Astrocyte of the spinal cord (primary cell): ENCODE measurements around the gene LRFN3.

Experiments used
- DNase-seq: peaks from one replicate; pipeline ENCODE4 v3.0.0; 2011; ENCODE audit warnings: low read depth, low spot score
- H3K4me3 ChIP-seq: 2 replicates; pipeline ENCODE4 v1.5.1; 2011; ENCODE audit warnings: low read depth, mild to moderate bottlenecking, low read length, moderate library complexity
- CTCF ChIP-seq: IDR thresholded peaks from 2 replicates; pipeline ENCODE4 v1.5.1; 2012; ENCODE audit warnings: low read depth, mild to moderate bottlenecking, low read length, inconsistent platforms
- in situ Hi-C: cut with HindIII; loops from 2 replicates; pipeline ENCODE4 v1.10.0; 2017; ENCODE audit warnings: low sequenced_read_pairs

LRFN3 gene

DNA sequence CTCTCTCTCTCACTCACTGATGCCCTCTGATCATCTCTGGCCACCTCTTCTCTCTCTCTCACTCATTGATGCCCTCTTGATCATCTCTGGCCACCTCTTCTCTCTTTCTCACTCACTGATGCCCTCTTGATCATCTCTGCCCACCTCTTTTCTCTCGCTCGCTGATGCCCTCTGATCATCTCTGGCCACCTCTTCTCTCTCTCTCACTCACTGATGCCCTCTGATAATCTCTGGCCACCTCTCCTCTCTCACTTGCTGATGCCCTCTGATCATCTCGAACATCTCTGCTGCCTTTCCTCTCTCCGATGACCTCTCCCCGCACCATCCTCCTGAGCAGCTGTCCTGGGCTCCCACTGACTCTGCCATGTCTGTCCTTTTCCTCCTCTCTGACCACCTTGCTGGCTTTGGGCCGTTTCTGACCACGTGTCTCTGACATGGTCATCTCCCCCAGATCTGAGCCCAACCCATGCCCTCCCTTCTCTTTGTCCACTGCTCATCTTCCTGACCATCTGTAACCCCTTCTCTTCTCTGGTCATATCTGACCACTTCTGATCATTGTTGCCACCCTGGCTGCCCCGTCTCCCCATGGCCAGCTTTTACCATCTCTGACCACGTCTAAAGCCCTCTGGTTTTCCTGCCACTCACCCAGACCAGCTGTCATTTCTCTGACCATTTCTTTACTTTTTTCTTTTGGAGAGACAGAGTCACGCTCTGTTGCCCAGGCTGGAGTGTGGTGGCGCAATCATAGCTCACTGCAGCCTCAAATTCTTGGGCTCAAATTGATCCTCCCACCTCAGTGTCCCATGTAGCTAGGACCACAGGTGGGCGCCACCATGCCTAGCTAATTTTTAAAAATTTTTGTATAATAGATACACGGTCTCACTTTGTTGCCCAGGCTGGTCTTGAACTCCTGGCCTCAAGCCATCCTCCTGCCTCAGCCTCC is 2.4 kb downstream of the LRFN3 start:
- no peak overlapping the region for H3K4me3 ChIP-seq
- no peak for TF ChIP-seq CTCF

DNA sequence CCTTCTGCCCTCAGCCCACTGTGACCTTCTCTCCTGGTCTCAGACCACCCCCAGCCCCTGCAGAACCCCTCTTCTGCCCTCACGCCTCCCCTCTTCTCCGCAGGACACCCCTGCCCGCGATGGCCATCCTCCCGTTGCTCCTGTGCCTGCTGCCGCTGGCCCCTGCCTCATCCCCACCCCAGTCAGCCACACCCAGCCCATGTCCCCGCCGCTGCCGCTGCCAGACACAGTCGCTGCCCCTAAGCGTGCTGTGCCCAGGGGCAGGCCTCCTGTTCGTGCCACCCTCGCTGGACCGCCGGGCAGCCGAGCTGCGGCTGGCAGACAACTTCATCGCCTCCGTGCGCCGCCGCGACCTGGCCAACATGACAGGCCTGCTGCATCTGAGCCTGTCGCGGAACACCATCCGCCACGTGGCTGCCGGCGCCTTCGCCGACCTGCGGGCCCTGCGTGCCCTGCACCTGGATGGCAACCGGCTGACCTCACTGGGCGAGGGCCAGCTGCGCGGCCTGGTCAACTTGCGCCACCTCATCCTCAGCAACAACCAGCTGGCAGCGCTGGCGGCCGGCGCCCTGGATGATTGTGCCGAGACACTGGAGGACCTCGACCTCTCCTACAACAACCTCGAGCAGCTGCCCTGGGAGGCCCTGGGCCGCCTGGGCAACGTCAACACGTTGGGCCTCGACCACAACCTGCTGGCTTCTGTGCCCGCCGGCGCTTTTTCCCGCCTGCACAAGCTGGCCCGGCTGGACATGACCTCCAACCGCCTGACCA is 3.3 kb downstream of the LRFN3 start:
- no peak overlapping the region for H3K4me3 ChIP-seq
- no peak for TF ChIP-seq CTCF
- DNase-seq = no peak
- in situ Hi-C loops = no loop called here

More for the DNA sequence above, 2.4 kb downstream of the LRFN3 start:
- in situ Hi-C loops = no loop called here
- DNase-seq = no peak

- H3K4me3 ChIP-seq = no peak overlapping the region
- no peak for TF ChIP-seq CTCF
- in situ Hi-C loops = no loop called here
- DNase-seq = no peak
These were observed 4.1 kb downstream of the LRFN3 start for GRCh38 chr19:35940078-35940775.

DNA sequence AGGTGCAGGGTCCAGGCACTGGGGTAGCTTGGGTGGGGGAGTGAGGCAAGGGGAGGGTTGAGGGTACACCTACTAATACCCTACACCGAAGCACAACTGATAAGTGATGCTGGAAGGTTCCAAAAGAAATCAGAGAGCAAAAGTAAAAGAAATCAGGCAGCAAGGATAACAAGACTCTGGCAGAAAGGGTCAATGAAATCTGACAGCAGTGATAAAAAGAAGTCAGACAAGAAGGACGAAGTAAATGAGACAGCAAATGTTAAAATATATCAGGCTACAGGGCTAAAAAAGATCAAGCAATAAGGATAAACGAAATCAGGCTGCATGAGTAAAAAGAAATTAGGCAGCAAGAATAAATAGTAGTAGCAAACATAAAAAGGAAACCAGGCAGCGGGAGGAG is 4.7 kb downstream of the LRFN3 start:
- no peak overlapping the region for H3K4me3 ChIP-seq
- DNase-seq = no peak
- in situ Hi-C loops = no loop called here
- TF ChIP-seq CTCF = no peak

GRCh38 chr19:35942235-35942634 is 6.1 kb downstream of the LRFN3 start:
- in situ Hi-C loops = no loop called here
- DNase-seq = no peak
- no peak overlapping the region for H3K4me3 ChIP-seq
- TF ChIP-seq CTCF = no peak
